CMK (cell line): Measurements from ENCODE around the gene PGAP6.
"Not testable (repeated sequence)": the region's sequence is repeated elsewhere in the genome, so short reads cannot be mapped to it uniquely, and the experiment has no call there.

ENCODE experiments used
- DNase-seq: peaks from one replicate; pipeline ENCODE4 v3.0.0-alpha.2; 2010; ENCODE audit warnings: low read depth

The PGAP6 gene

DNA sequence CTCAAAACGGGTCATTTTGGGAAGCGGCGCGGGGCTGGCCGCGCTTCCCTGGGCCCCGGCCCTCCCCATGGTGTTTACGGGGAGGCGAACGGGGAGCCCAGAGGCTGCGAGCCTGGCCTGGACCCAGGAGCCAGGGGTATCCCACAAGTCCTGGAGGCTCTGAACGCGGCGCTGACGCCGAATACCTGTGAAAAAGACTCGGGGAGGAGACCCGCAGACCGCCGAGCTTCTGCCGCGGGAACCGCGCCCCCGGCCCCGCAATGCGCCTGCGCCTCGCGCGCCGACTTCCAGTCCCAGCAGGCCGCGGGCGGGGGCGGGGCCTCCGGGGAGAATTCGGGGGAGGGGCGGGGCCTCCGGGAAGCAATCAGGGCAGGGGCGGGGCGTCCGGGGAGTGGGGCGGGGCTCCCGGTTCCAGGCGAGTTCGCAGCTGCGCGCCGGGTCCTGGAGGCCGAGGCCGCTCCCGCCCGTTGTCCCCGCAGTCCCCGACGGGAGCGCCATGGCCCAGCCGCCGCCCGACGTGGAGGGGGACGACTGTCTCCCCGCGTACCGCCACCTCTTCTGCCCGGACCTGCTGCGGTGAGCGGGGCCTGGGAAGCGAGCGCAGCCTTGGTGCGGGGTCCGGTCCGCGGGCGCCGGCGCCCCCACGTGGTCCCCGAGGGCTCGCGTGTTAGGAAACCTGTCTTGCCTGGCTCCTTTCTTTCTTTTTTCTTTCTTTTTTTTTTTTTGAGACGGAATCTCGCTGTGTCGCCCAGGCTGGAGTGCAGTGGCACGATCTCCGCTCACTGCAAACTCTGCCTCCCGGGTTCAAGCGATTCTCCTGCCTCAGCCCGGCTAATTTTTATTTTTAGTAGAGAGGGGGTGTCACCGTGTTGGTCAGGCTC lies 19.9 kb upstream of the PGAP6 start, which contains the start of gene DECR2:
Gene DECR2, plus strand, starts transcription at position 418 of the 881 bp plus-strand sequence. Its CDS starts 79 bp downstream, at position 497.
- peak; percentile 63 for DNase-seq

DNA sequence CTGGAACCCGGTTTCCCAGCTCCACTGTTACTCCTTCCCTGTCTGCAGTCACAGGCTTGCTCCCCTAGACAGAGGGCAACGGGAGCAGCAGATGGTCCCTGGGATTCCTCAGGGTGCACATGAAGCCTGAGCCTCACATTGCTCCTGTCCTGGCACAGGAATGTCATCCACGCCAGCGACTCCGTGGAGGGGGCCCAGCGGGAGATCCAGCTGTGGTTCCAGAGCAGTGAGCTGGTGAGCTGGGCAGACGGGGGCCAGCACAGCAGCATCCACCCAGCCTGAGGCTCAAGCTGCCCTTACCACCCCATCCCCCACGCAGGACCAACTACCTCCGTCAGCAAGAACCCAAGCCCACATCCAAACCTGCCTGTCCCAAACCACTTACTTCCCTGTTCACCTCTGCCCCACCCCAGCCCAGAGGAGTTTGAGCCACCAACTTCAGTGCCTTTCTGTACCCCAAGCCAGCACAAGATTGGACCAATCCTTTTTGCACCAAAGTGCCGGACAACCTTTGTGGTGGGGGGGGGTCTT lies 18.3 kb upstream of the PGAP6 start:
- no peak for DNase-seq

DNA sequence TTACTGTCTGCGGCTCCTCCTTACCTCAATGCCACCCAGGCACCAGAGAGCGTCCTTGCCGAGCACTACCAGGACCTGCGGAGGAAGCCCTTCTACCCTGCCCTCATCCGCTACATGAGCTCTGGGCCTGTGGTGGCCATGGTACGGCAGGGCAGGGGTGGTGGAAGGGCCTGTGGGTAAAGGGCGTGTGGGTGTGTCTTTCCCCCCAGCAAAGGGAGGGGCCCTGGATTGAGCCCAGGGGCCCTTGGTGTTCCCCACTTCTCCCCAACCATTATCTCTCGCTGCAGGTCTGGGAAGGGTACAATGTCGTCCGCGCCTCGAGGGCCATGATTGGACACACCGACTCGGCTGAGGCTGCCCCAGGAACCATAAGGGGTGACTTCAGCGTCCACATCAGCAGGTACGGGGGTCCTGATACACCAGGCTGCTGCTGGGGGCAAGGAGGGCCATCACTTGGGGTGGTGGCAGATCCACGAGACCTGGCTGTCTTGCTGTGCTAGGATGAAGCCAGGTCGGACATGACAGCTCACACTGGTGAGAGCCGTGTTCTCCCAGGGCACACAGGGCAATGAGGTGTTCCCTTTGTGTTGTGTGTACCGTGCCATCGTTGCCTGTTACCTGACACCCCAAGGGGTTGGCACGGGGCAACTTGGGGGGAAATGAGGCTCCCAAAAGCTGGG lies 17.7 kb upstream of the PGAP6 start:
- DNase-seq = no peak

DNA sequence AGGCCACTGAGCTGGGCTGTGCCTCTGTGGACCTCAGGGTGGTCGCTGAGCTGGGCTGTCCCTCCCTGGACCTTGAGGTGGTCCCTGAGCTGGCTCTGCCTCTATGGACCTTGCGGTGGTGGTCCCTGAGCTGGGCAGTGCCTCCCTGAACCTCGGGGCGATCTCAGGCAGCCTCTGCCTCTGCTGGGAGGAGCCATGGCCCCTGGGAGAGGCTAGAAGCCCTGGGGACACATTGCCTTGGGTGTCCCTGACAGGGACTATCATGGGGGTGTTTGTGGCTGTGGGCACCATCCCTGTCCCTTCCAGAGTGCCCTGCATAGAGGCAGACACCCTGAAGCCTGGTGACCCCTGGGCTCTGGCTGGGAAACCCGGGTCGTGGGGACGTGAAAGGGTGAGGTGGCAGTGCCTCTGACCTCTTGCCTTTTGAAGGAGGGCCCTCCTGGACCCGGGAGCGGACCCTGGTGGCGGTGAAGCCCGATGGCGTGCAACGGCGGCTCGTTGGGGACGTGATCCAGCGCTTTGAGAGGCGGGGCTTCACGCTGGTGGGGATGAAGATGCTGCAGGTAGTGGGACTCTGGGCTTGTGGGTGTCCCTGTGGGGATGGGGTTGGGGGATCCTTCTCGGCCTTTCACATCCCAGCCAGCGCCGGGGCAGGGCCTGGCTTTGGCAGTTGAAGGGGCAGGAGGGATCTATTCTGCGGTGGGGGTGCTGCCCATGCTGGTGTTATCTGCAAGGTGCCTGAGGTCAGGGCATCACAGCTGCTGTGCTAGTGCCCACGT lies 17.0 kb upstream of the PGAP6 start:
- no peak for DNase-seq

DNA sequence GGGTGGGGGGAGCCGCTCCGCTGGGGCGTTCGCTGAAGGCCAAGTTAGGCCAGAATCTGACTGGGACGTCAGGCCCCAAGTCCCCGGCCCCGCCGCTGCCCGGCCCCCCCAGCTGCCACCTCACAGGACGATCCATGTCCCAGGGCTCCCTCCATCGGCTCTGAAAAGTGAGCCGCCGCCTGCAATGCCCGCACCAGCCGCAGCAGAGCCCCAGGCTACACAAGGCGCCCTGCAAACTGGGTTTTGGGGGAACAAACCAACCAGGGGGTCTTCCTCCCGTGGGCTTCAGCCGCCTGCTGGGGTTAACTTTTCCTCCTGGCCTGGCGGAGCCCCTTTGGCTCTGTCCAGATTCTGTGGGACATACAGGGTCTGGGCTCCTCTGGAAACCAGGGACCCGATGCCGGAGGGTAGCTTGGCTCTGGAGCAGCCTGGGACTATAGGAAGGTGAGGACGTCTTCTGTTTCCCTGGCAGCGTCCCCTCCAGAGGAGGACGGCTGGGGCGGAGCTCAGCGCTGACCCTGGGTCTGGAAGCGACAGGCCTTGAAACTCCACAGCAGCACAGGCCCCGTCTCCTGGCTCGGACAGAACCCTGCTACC lies 16.1 kb upstream of the PGAP6 start:
- DNase-seq = no peak

DNA sequence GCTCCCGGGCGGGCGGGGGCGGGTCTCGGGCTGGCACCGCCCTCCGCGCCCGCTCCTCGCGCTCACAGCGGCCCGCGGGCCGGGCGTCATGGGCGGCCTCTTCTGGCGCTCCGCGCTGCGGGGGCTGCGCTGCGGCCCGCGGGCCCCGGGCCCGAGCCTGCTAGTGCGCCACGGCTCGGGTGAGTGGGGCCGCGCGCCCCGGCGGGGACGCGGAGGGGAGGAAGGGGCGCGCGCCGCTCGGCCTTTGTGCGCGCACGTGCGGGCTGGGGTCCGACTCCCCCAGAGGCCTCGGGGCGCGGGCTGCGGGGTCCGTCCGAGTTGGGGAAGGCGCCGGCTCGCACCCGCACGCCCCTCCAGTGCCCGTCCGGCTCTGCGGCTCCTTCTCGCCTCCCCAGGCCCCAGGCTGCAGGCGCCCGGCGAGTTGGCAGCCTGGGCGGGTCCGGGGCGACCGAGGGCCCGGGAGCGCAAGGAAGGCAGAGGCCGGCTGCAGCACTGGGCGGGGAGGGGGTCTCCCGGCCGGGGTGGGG lies 15.4 kb upstream of the PGAP6 start, which contains the start of gene NME4:
Gene NME4, plus strand, starts transcription at position 65 of the 527 bp plus-strand sequence. Its CDS starts 24 bp downstream, at position 89.
- DNase-seq = no peak

DNA sequence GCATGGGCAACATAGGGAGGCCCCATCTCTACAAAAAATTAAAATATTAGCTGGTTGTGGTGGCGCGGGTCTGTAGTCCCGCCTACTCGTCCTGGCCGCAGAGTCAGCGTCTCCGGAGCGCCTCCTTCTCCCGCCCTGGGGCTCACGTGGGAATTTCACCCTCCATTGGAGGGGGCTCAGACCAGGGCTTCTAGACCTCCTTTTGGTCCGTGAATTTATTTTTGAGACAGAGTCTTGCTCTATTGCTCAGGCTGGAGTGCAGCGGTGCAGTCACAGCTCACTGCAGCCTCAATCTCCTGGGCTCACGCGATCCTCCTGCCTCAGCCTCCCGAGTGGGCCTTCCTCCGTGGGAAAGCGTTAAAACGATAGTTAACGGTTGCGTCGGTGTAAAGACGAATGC lies 14.8 kb upstream of the PGAP6 start:
- DNase-seq = peak; percentile 60

DNA sequence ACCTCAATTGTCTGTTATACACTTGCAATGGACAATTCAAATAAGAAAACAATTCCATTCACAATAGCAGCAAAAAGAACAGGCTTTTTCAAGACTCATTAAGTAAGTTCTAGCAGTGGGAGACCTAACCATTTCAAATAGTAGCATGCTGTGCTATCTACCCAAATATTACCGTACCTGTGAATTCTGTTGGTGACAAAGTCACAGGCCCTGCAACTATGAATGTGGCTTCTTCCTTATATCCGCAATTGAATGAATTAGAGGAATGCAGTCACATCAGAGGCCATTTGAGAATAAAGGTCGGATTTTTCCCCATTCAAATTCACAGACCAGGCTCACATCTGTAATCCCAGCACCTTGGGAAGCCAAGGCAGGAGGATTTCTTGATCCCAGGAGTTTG lies 14.4 kb upstream of the PGAP6 start:
- DNase-seq = no peak

DNA sequence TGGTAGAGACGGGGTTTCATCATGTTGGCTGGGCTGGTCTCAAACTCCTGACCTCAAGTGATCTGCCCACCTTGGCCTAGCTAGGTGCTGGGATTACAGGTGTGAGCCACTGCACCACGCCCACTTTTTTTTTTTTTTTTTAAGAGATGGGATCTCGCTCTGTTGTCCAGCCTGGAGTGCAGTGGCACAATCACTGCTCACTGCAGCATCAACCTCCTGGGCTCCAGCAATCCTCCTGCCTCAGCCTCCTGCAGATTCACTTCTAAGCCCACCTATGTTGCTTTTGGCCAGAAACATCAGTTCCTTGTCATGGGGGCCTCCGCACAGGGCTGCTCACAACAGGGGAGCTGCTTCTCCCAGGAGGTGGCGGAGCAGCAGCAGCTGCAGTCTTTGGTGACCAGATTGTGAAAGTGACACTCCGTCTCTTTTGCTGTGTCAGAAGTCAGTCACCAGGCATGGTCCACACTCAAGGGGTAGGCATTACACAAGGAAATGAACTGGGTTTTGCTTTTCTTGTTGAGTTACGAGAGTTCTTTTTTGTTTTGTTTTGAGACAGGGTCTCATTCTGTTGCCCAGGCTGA lies 10.8 kb upstream of the PGAP6 start:
- DNase-seq = no peak

DNA sequence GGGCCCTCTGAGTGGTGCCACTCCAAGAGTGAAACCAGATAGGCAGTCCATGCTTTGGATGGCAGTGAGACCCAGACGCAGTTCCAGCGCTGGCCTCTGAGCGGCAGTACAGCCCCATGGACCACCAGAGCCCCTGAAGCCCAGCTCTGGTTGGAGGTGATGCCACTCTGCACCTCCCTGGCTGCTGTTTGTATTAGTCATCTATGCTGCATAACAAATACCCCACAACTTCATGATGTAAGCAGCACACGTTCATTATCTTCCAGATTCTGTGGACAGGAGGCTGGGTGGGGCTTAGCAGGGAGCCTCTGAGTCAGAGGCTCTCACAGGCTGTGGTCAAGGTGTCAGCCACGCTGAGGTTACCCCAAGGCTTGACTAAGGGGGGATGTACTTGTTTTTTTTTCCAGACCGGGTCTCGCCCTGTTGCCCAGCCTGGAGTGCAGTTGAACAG lies 10.1 kb upstream of the PGAP6 start:
- no peak for DNase-seq

DNA sequence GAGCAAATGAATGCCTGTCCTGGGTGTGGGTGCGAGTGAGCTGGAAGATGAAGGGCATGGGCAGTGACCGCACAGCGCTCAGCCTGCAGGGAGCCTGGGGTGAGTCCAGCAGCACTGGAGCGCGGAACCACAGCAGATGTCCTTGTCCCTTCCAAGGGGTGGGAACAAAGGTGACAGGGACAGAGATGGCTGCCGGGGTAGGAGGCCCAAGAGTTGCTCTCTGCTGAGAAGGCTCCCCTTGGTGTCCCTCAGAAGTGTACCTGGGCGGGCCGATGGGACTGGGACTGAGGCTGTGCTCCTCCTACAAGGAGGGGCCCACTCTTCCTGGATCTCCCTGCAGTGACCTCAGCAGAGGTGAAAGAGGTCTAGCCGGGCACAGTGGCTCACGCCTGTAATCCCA lies 7.6 kb upstream of the PGAP6 start:
- no peak for DNase-seq

DNA sequence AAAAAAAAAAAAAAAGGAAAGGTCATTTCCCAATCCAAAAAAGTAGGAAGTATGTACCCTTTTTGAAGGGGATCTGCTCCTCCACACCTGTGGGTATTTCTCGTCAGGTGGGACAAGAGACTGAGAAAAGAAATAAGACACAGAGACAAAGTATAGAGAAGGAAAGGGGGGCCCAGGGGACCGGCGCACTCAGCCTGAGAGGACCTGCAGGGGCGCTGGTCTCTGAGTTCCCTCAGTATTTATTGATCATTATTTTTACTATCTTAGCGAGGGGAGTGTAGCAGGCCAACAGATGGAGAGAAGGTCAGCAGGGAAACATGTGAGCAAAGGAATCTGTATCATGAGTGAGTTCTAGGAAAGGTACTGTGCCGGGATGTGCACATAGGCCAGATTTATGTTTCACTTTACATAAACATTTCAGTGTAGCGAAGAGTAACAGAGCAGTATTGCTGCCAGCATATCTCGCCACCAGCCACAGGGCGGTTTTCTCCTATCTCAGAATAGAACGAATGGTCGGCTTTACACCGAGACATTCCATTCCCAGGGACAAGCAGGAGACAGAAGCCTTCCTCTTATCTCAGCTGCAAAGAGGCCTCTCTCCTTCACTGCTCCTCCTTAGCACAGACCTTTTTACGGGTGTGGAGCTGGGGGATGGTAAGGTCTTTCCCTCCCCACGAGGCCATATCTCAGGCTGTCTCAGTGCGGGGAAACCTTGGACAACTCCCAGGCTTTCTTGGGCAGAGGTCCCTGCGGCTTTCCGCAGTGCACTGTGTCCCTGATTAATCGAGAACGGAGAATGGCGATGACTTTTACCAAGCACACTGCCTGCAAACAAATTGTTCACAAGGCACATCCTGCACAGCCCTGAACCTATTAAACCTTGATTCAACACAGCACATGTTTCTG lies 6.2 kb upstream of the PGAP6 start:
- DNase-seq = not testable (repeated sequence)

DNA sequence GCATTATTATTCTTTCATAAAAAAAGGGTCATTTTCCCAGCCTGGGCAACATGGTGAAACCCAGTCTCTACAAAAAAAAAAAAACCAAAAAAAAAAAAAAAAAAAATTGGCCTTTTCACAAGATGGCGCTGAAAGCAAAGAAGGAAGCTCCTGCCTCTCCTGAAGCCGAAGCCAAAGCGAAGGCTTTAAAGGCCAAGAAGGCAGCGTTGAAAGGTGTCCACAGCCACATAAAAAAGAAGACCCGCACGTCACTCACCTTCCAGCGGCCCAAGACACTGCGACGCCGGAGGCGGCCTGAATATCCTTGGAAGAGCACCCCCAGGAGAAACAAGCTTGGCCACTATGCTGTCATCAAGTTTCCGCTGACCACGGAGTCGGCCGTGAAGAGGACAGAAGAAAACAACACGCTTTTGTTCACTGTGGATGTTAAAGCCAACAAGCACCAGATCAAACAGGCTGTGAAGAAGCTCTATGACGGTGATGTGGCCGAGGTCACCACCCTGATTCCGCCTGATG lies 4.9 kb upstream of the PGAP6 start:
- no peak for DNase-seq

DNA sequence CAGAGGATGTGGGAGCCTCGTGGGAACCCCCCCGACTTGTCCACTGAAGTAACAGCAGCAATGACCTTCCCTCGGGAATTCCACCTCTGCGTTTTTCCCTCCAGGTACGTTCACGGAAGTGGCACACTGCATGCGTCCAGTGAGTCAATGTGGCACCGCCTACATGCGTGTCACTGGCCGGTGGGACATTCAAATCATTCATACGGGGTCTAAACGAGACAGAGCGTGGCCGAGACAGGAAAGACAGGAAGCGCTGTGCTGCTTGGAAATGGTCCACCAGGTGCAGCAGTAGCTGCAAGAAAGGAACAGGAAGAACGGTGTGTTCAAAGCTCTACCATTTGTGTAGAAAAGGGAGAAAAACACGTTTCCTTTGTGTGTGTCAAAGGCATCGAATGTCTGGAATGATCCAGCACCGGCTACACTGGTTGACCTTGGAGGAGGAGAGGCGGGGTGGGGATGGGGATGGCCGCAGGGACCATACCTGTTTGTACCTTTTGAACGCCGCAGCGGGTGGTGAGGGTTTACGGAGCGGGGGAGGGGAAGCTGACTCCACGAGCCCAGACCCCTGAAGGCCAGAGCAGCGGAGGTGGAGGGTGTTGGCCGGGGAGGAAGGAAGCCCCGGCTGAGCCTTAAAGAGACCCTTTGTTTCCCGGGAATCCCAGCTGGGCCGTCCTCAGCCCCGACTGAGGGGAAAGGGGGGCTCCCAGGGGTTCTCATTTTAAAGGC lies 1.7 kb upstream of the PGAP6 start:
- DNase-seq = no peak

DNA sequence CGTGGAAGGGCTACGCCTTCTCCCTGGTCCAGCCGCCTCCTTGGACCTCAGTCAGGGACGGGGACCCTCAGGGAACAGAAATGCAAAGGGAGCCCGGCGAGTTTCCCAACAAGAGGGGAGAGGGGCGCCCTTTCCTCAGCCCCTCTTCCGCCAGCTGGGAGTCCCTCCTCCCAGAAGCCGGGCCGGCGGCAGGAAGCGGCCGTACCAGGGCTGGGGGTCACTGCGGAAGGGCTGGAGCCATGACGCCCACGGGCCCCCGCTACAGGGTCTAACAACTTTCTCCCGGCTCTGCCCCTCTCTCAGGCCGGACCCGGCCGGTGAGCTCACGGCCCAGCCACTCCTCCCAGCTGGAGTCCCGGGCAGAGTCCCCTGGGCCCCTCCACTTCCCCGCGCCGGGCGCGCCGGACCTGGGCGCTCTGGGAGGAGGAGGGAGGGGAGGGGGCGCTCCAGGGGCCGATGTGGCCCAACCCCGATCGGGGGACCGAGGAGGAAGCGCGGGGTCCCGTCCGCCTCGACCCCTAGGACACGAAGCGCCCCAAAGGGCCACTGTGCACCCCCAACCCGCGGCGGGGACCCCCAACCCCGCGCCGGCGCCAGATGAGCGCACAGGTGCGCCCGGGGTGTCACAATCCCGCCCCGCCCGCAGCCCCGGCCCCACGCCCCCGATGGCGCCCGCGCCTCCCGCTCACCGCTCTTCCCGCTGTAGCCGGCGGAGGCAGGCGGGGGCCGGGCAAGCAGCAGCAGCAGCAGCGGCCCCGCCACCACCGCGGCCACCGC lies 578 bp downstream of the PGAP6 start:
- no peak for DNase-seq

DNA sequence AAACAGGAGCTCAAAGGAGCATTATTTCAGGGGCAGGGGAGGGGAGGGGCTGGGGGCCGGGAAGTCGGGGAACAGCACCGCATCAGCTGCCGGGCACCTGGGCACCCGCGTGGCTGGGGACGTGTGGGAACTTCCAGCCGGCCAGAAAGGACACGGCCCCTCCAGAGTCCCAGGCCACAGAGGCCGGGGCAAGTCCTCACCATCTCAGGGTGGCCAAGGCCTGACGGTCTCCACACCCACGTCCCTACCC lies 1.1 kb downstream of the PGAP6 start:
- no peak for DNase-seq

DNA sequence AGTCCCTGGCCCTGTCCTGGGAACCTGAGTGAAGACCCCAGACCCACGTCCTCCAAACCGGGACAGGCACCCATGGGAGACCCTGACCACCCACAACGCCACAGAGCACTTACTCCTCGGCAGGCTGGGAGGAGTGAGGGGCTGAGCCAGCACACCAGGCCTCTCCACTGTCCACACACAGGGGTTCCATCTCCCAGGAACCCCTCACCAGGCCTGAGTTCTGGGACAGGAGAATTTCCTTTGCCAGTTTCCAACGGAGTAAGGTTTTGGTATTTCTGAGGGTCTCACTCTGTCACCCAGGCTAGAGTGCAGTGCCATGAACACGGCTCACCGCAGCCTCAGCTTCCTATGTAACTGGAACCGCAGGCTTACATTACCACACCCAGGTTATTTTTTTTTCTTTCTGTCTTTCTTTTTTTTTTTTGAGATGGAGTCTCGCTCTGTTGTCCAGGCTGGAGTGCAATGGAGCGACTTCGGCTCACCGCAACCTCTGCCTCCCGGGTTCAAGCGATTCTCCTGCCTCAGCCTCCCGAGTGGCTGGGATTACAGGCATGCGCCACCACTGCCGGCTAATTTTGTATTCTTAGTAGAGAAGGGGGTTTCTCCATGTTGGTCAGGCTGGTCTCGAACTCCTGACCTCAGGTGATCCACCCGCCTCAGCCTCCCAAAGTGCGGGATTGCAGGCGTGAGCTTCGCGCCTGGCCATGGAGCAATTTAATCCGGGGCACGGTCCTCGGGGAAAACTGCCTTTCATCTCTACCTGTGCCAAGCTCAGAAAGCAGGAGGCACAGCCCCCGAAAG lies 1.6 kb downstream of the PGAP6 start:
- no peak for DNase-seq
